H54 (cell line): ENCODE data around the gene TSPOAP1.

Experiments
- DNase-seq: peaks from one replicate; pipeline ENCODE4 v3.0.0; 2011; ENCODE audit warnings: low spot score, mixed read lengths; ENCODE audit not compliant: insufficient read length
- FAIRE-seq: peaks from 3 replicates; lab custom pipeline; 2011; peaks lifted over from hg19 to GRCh38; lab: Jason Lieb, UNC
- POLR2A ChIP-seq: IDR thresholded peaks from 2 replicates; pipeline ENCODE4 v1.6.1; 2011; ENCODE audit warnings: low read depth, mild to moderate bottlenecking, low read length

Gene TSPOAP1

GRCh38 chr17:58339755-58340404 lies 11.3 kb upstream of the TSPOAP1 start:
- FAIRE-seq (no peak), DNase-seq (no peak)
- no peak for TF ChIP-seq POLR2A

- FAIRE-seq (no peak), DNase-seq (peak; percentile 83)
- TF ChIP-seq POLR2A, result peak; percentile 64
These were observed 10.5 kb upstream of the TSPOAP1 start for GRCh38 chr17:58338841-58339754.

GRCh38 chr17:58338454-58338840 lies 9.9 kb upstream of the TSPOAP1 start:
- FAIRE-seq, result no peak
- no peak for DNase-seq
- no peak for TF ChIP-seq POLR2A

- DNase-seq (peak; percentile 69), FAIRE-seq (no peak)
- no peak for TF ChIP-seq POLR2A
These were observed 9.2 kb upstream of the TSPOAP1 start for GRCh38 chr17:58337600-58338453.

- no peak for FAIRE-seq
- TF ChIP-seq POLR2A, result no peak
- no peak for DNase-seq
These were observed 8.6 kb upstream of the TSPOAP1 start for GRCh38 chr17:58337210-58337599.

GRCh38 chr17:58336456-58337209 lies 8.0 kb upstream of the TSPOAP1 start:
- TF ChIP-seq POLR2A, result no peak
- DNase-seq (no peak), FAIRE-seq (no peak)

- DNase-seq (no peak), FAIRE-seq (no peak)
- TF ChIP-seq POLR2A, result no peak
These were observed 7.3 kb upstream of the TSPOAP1 start for GRCh38 chr17:58335779-58336455.

GRCh38 chr17:58335061-58335731 lies 6.6 kb upstream of the TSPOAP1 start:
- no peak for FAIRE-seq
- no peak for TF ChIP-seq POLR2A
- DNase-seq, result no peak

GRCh38 chr17:58334661-58335060 lies 6.1 kb upstream of the TSPOAP1 start:
- DNase-seq, result no peak
- no peak for FAIRE-seq
- TF ChIP-seq POLR2A, result no peak

GRCh38 chr17:58334256-58334655 lies 5.7 kb upstream of the TSPOAP1 start:
- FAIRE-seq, result no peak
- no peak for TF ChIP-seq POLR2A
- no peak for DNase-seq

- FAIRE-seq (no peak), DNase-seq (no peak)
- TF ChIP-seq POLR2A, result no peak
These were observed 5.2 kb upstream of the TSPOAP1 start for GRCh38 chr17:58333736-58334207.

- TF ChIP-seq POLR2A, result no peak
- no peak for DNase-seq
- no peak for FAIRE-seq
These were observed 4.5 kb upstream of the TSPOAP1 start for GRCh38 chr17:58332778-58333735.
